GM19328 (cell line): ENCODE results near the gene SAMSN1.
"Not testable (repeated sequence)": the region's sequence is repeated elsewhere in the genome, so short reads cannot be mapped to it uniquely, and the experiment has no call there.

ENCODE experiments used
- ATAC-seq: cut with Tn5 transposase; IDR thresholded peaks from one replicate; pipeline ENCODE4 v1.9.1; 2021; ENCODE audit warnings: mild to moderate bottlenecking, moderate library complexity; ENCODE audit not compliant: unreplicated experiment

The SAMSN1 gene

GRCh38 chr21:14531757-14532316, 14.3 kb downstream of the SAMSN1 start:
- no peak for ATAC-seq

GRCh38 chr21:14530592-14530991, 15.5 kb downstream of the SAMSN1 start:
- ATAC-seq = no peak

DNA sequence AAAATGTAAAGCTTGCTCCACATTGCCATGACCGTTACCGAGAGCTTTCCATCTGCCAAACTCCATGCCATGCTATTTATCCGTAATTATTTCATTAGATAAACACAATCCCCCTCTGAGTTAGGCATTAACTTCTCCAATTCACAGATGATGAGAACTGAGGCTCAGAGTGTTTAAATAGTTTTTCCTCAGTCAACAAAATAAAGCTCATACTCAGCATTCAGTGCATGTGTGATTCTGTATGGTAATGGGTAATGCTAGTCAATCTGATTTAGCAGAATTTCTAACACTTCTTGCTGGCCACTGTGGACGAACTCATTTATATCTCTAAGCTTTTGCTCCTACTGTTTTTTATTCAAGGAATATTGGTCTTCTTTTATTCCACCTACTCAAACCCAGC, 17.3 kb downstream of the SAMSN1 start:
- no peak for ATAC-seq

GRCh38 chr21:14527696-14528652, 18.1 kb downstream of the SAMSN1 start:
- ATAC-seq = no peak

- no peak for ATAC-seq
Observed at GRCh38 chr21:14526836-14527695, 19.0 kb downstream of the SAMSN1 start.

DNA sequence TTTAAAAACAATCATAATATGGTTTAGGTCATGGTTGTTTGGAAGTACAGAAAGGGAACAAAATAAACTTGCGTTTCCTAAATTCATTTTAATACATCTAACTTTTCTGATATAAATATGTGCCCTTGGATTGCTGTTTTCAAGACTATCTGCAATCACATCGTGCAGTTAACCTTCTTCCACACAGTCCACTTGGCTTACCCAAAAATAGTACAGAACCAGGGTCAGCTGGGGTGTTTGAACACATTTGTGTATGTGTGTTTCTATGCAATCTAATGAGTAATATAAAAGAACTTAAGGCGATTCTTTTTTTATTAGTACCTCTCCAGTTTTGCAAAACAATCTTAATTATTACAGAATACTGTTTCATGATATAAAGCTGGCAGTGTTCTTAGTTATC, 19.9 kb downstream of the SAMSN1 start:
- ATAC-seq = no peak

- ATAC-seq = peak; percentile 58
Observed at GRCh38 chr21:14523234-14523633, 22.9 kb downstream of the SAMSN1 start.

DNA sequence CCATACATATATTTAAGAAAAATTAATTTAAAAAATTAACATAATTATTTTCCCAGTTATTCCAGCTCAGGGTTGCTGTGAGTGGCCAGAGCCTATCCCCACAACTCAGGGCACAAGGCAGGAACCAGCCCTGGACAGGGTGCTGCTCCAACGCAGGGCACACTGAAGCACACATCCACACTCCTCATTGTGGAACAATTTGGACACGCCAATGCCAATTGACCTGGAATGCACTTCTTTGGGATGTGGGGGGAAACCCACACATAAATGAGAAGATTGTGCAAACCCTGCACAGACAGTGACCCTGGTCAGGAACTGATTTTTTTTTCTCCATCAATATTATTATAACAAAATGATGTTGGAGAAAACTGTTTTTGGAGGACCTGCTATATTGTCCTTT, 23.4 kb downstream of the SAMSN1 start:
- no peak for ATAC-seq

GRCh38 chr21:14520535-14520934, 25.6 kb downstream of the SAMSN1 start:
- no peak for ATAC-seq

- no peak for ATAC-seq
Observed at GRCh38 chr21:14519000-14519399, 27.1 kb downstream of the SAMSN1 start.

GRCh38 chr21:14513804-14514203, 32.3 kb downstream of the SAMSN1 start:
- ATAC-seq = no peak

DNA sequence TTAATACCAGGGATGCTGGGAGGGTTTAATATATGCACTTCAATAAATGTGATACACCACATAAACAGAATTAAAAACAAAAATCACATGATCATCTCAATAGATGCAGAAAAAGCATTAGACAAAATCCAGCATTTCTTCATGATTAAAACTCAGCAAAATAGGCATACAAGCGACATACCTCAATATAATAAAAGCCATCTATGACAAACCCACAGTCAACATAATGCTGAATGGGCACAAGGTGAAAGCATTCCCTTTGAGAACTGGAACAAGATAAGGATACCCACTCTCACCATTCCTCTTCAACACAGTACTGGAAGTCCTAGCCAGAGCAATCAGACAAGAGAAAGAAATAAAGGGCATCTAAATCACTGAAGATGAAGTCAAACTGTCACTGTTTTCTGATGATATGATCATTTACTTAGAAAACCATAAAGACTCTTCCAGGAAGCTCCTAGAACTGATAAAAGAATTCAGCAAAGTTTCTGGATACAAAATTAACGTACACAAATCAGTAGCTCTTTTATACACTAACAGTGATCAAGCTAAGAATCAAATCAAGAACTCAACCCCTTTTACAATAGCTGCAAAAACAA, 39.2 kb downstream of the SAMSN1 start:
- not testable (repeated sequence) for ATAC-seq

DNA sequence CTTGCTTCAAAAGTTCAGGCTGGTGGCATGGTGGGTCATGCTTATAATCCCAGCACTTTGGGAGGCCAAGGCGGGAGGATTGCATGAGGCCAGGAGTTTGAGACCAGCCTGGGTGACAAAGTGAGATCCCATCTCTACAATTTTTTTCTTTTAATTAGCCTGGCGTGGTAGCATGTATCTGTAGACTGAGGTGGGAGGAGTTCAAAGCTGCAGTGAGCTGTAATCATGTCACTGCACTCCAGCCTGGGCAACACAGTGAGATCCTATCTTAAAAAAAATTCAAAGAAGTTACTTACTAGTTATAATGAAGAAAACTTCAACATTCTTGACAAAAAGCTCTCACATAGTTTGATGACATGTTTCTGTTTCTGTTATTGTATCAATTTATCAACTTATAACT, 45.2 kb downstream of the SAMSN1 start:
- no peak for ATAC-seq

- ATAC-seq = no peak
Observed at GRCh38 chr21:14499316-14499715, 46.8 kb downstream of the SAMSN1 start.

- no peak for ATAC-seq
Observed at GRCh38 chr21:14497825-14498224, 48.3 kb downstream of the SAMSN1 start.

DNA sequence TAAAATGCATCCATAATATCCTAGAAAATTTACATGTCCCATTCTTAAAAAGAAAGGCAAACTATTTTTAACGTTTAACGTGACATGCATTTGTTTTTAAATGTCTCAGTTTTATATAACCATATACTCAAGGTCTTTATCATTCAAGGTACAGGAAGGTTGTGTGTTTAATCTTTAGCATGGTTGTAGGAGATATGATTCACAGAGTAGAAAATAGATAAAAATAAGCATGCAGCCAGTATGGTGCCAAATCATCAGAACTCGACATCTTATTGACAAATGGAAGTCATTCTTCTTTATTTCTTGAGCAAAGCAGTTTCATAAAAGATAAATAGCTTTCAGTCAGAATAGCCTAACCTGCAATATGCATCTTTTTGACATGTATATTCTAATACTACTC, 51.0 kb downstream of the SAMSN1 start:
- ATAC-seq = no peak

GRCh38 chr21:14494181-14494580, 51.9 kb downstream of the SAMSN1 start:
- not testable (repeated sequence) for ATAC-seq

DNA sequence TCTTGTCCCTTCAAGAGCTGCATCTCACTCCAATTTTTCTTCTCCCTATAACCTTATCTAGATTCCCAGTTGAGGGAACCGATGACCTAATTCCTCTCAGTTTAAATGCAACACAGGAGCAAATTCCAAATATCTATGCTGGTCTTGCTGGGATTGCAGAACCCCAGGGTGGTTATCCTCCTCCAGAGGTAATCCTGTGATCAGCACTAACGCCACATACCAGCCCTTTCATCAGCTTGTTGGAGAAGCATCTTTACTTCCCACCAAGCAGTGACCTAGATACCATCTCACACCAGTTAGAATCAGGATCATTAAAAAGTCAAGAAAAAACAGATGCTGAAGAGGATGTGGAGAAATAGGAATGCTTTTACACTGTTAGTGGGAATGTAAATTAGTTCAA, 52.4 kb downstream of the SAMSN1 start:
- no peak for ATAC-seq

DNA sequence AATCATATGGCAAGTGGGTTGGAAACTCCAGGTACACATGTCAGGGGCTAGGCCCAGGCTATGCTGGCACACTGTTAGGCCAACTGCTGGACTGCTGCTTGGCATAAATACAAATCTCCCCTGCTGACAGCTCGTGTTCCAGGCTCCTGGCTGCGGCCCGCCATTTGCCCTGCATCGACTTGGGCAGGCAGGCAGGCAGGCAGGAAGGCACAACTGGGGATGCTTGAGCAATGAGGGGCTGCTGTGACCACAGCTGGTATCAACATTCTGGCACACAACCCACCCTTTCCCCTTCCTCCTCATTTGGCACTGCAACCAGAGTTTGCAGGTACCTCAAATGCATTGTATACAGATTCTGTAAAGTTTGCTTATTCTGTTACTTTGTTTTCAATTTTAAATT, 53.2 kb downstream of the SAMSN1 start:
- ATAC-seq = no peak

GRCh38 chr21:14491269-14491681, 54.8 kb downstream of the SAMSN1 start:
- no peak for ATAC-seq

GRCh38 chr21:14488672-14489204, 57.4 kb downstream of the SAMSN1 start:
- no peak for ATAC-seq
